Cardiac septum (tissue), 1 donor: ENCODE measurements around the gene ZBTB7C. TPM values are rescaled to one million over a fixed set of nuclear protein-coding genes. Genes with fewer than 3 reads are reported as not detected.

Experiments used
- DNase-seq: peaks from one replicate; pipeline ENCODE4 v3.0.0-alpha.2; 2020; ENCODE audit warnings: low spot score
- intact Hi-C: fragments of 100-400 bp; cut with DNase I; formaldehyde crosslinking; loops from one replicate; pipeline ENCODE4 v1.14.0; 2022
- total RNA-seq: library from RNA; stranded (reverse); fragmentation: NEBNext Ultra II Directional; extraction: Animal tissue kit (Norgen Biotek cat#: 25700); gene quantifications from one replicate; pipeline ENCODE4 v1.2.1, GENCODE V29; 2021
- donor health status: DM: no; HTN: no; CAD: no.

Gene ZBTB7C
- total RNA-seq, 1 donor from 2014 or later: 8.0 TPM

- intact Hi-C loops: no loop called here
- DNase-seq: no peak
Measured at GRCh38 chr18:48310999-48311398, 98.2 kb downstream of the ZBTB7C start.

DNA sequence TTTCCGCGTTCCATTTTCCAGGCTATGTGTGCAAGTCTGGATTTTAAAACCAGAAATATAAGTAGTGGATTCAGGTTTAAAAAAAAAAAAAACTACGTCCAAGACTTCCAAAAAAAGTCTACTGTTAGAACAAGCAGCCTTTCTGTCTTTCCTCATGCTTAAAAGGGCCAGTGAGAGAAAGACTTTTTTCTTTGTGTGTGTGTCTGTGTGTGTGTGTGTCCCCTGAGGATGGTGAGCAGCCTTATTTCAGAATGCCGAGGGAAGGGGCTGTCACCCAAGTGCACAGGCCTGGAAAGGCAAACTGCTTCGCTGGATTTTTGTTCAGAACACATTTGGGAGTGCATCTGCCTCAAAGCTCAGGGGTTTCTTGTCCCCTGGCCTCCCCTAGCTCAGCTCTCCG, 98.8 kb downstream of the ZBTB7C start:
- DNase-seq: no peak
- intact Hi-C loops: no loop called here

GRCh38 chr18:48308755-48309575, 100.2 kb downstream of the ZBTB7C start:
- peak; percentile 51 for DNase-seq
- intact Hi-C loops: no loop called here

GRCh38 chr18:48308027-48308635, 101.1 kb downstream of the ZBTB7C start:
- peak; percentile 4 for DNase-seq
- intact Hi-C loops: no loop called here

DNA sequence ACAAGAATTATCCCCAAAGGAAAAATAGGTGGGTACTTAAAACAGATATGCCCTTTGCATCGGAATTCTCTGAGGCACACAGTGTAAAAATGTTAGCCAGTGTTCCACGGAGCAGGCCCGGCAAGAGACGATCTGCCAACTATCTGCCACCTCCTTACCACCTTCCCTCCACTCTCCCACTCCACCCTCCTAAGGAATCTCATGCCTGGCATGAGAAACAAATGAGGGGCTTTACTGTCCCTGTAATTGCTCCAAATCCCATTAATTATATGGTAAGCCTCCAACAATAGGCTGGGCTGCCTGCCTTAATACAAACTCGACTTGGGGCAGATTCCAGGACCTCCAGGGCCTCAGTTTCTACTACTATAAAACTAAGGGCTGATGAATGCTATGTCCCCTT, 102.3 kb downstream of the ZBTB7C start:
- DNase-seq: peak; percentile 19
- intact Hi-C loops: no loop called here

DNA sequence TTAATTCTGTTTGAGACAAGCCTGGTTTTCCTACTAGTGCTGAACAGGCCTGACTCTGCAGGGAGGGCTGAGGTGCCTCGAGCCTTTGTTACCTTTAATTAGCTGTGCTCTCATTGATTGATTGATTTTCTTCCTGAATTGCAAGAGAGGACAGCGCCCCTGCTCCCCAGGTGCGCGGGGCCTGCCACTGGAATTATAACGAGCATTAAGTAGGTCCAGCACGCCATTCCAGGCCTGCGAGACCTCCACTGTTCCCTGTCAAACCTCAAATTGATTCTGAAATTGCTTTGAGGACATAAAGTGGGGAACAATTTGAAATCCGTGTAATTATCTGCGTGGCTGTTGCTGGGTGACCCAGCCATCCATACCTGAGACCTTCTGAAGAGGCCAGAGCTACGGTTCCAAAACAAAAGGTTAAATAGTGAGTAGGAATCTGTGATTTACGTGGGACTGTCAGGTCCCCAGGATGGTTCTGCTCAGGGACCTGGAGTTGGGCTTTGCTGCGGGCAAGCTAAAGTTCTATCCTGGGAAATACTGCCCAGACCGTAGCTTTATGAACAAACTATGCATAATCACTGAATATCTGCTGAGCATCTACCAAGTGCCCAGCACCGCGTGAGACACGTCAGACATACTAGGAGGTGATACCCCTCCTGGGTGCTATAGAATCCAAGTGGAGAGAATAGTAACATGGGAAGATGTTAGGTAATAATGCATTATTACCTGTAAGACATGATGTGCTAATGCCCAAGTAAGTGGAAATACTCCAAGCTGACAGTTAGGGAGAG, 104.1 kb downstream of the ZBTB7C start:
- peak; percentile 63 for DNase-seq
- intact Hi-C loops: no loop called here

GRCh38 chr18:48303883-48304282, 105.3 kb downstream of the ZBTB7C start:
- intact Hi-C loops: no loop called here
- DNase-seq: peak; percentile 15

DNA sequence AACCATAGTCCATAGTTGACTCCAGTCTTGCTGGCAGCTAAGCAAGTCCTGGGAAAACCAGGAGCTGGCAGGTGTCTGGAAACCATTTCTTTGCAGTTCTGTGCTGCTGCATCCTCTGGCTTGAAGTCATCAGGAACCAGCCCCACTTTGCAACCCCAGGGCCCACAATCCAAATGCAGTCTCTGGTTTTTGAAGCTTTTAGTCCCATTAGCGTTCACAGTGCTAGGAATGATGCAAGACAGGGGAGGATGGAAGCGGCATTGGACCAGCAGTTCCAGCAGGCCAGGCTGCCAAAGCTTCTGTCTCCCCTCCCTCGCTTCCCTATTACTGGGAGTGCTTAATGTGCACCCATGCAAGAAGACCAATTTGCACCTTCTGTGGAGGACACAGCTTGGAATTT, 106.4 kb downstream of the ZBTB7C start:
- intact Hi-C loops: no loop called here
- peak; percentile 10 for DNase-seq

DNA sequence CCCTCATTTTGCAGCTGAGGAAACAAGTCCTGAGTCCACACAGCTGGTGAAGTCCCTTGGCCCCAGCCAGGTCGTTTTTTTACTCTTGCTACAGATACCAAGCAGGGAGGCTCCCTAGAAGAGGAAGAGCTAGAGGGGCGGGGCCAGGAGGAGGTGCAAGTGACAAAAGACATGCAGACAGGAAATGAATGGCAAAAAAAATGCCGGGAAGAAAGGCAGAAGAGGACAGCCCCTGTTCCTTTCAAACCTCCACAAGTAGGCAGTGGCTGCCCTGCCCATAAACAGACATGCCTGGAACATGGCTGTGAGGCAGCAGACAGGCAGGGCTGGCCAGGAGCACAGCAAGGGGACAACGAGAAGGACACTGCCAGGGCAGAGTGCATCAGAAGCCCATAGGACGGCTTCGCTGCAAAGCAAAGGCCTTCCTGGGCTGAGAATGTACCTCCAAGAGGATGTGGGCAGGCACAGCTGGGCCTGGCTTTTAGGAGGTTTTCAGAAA, 108.7 kb downstream of the ZBTB7C start:
- intact Hi-C loops: no loop called here
- peak; percentile 74 for DNase-seq

GRCh38 chr18:48297139-48297538, 112.0 kb downstream of the ZBTB7C start:
- intact Hi-C loops: no loop called here
- no peak for DNase-seq

GRCh38 chr18:48296581-48296980, 112.6 kb downstream of the ZBTB7C start:
- DNase-seq: peak; percentile 53
- intact Hi-C loops: no loop called here

- peak; percentile 61 for DNase-seq
Measured at GRCh38 chr18:48295586-48296311, 113.4 kb downstream of the ZBTB7C start.

DNA sequence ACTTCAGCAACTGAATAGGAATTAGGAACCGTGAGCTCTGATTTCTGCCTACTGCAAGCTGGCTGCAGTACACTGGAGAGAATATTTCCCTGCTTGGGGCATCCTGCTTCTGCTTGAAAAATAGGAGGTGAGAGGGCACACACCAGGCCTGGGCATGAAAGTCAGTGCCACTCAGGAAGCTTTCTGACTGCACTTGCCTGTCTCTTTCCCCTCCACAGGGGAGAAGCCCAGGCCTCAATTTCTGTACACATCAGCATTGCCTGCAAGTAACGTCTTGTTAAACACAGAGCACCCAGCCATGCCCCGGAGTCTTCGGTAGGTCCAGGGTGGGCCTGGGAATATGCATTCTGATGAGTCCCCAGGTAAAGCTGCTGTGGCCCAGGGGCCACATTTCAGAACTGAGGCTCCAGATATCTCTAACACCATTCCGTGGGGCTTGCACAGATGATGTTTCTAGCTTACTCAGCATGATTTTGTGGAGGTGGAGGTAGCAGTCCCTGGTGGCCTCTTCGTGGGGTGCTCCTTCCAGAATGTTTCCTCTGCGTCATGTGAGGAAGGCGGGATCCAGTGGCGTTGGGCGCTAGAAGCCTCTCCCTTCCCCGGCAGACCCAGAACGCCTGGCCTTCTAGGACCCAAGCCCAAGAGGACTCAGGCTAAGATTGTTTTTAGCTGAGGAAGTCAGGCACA, 114.1 kb downstream of the ZBTB7C start:
- intact Hi-C loops: no loop called here
- peak; percentile 62 for DNase-seq

More at GRCh38 chr18:48295586-48296311, 113.4 kb downstream of the ZBTB7C start:
- intact Hi-C loops: no loop called here

GRCh38 chr18:48293954-48294898, 115.0 kb downstream of the ZBTB7C start:
- DNase-seq: peak; percentile 67

DNA sequence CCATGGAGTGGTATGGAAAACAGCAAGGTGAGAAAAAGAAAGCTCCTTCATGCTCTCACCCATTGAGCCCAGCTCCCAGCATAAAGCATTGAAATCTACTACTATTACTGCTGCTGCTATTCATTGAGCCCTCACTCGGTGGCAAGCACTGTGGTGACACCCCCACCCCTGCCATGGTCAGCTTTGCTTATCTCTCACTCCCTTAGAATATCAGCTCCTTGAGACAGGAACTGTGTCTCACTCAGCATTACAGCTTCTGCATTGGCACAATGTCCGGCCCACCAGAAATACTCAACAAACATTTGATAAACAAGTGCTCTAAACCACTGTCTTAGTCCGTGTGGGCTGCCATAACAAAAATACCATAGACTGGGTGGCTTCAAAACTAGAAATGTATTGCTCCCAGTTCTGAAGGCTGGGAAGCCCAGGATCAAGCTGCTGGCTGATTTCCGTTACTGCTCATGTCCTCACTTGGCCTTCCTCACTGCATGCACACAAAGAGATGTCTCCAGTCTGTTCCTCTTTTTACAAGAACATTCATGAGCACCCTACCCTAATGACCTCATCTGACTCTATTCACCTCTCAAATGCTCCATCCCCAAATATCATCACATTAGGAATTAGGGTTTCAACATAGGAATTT, 116.3 kb downstream of the ZBTB7C start:
- intact Hi-C loops: no loop called here
- peak; percentile 51 for DNase-seq

More at GRCh38 chr18:48293954-48294898, 115.0 kb downstream of the ZBTB7C start:
- intact Hi-C loops: no loop called here

DNA sequence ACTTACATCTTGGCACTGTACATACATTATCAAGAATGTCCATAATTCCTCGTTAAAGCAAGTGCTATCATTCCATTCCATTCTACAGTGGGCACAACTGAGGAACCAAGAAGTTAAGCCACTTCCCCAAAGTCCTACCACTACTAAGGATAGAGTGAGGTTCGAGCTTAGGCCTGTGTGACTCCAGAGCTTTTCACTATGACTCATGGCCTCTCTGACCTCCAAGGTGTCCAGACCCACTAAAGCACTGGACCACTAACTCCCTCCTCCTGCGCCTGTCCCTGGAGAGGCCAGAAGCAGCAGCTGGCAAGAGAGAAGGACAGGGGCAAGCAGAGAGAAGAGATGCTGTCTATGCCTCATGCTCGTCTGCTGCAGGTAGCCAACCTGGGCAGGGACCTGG, 117.0 kb downstream of the ZBTB7C start:
- no peak for DNase-seq
- intact Hi-C loops: no loop called here

GRCh38 chr18:48290162-48290926, 118.8 kb downstream of the ZBTB7C start:
- DNase-seq: no peak

More at GRCh38 chr18:48290162-48290926, 118.8 kb downstream of the ZBTB7C start:
- intact Hi-C loops: no loop called here
